Smooth muscle cell (in vitro differentiated cells): Measurements from ENCODE around the gene LDB2. TPM values are rescaled to one million over a fixed set of nuclear protein-coding genes. Genes with fewer than 3 reads are reported as not detected.
"Not testable (repeated sequence)": the region's sequence is repeated elsewhere in the genome, so short reads cannot be mapped to it uniquely, and the experiment has no call there.

Experiments
- DNase-seq: peaks from one replicate; lab custom pipeline; 2025; ENCODE audit not compliant: unreplicated experiment; lab: John Stamatoyannopoulos, UW
- H2AFZ ChIP-seq: fragments of 200-600 bp; sonication (generic); 2 replicates; pipeline ENCODE4 v1.6.0; 2016; ENCODE audit warnings: antibody characterized with exemption, low read depth, mild to moderate bottlenecking
- H3F3A ChIP-seq: fragments of 200-600 bp; sonication (generic); 2 replicates; pipeline ENCODE4 v1.6.0; 2017; ENCODE audit warnings: antibody characterized with exemption, low read depth
- H3K27ac ChIP-seq: fragments of 200-600 bp; sonication (generic); 2 replicates; pipeline ENCODE4 v1.5.1; 2016; ENCODE audit warnings: low read depth, mild to moderate bottlenecking
- H3K27me3 ChIP-seq: fragments of 200-600 bp; sonication (generic); 2 replicates; pipeline ENCODE4 v1.6.1; 2016; ENCODE audit warnings: low read depth, mild to moderate bottlenecking
- H3K36me3 ChIP-seq: fragments of 200-600 bp; sonication (generic); 2 replicates; pipeline ENCODE4 v1.5.1; 2016; ENCODE audit warnings: low read depth
- H3K4me1 ChIP-seq: fragments of 200-600 bp; sonication (generic); 2 replicates; pipeline ENCODE4 v1.5.1; 2016; ENCODE audit warnings: low read depth
- H3K4me2 ChIP-seq: fragments of 200-600 bp; sonication (generic); 2 replicates; pipeline ENCODE4 v1.6.0; 2016; ENCODE audit warnings: mild to moderate bottlenecking
- H3K4me3 ChIP-seq: fragments of 200-600 bp; sonication (generic); 2 replicates; pipeline ENCODE4 v1.5.1; 2016; ENCODE audit warnings: mild to moderate bottlenecking
- H3K79me2 ChIP-seq: fragments of 200-600 bp; sonication (generic); 2 replicates; pipeline ENCODE4 v1.6.0; 2016; ENCODE audit warnings: low read depth, mild to moderate bottlenecking
- H3K9ac ChIP-seq: fragments of 200-600 bp; sonication (generic); 2 replicates; pipeline ENCODE4 v1.6.0; 2016; ENCODE audit warnings: low read depth
- H3K9me3 ChIP-seq: fragments of 200-600 bp; sonication (generic); replicated peaks from 2 replicates; pipeline ENCODE4 v1.5.1; 2016; ENCODE audit warnings: low read depth
- H4K20me1 ChIP-seq: fragments of 200-600 bp; sonication (generic); 2 replicates; pipeline ENCODE4 v1.6.0; 2016; ENCODE audit warnings: low read depth
- CTCF ChIP-seq: fragments of 200-600 bp; sonication (generic); IDR thresholded peaks from 2 replicates; pipeline ENCODE4 v1.5.1; 2017; ENCODE audit warnings: borderline replicate concordance, mild to moderate bottlenecking, antibody characterized with exemption; ENCODE audit not compliant: insufficient read depth, poor library complexity, severe bottlenecking
- WGBS: methylation state at CpG from one replicate; pipeline ENCODE4 v1.1.7; 2016; ENCODE audit warnings: low lambda C conversion rate; 5-methylcytosine and 5-hydroxymethylcytosine counted together
- polyA plus RNA-seq: library from polyadenylated mRNA; unstranded; fragments of >200 nt; fragmentation: Nextera tagmentation; extraction: Ambion mirVana; gene quantifications from 2 replicates; pipeline ENCODE4 v1.2.1, GENCODE V29; 2016
- total RNA-seq: library from RNA; depleted of rRNA; stranded (reverse); fragments of >200 nt; gene quantifications from 2 replicates; pipeline ENCODE4 v1.2.3, GENCODE V29; 2014

Gene LDB2
- total and polyA plus RNA-seq, 2 experiments from 2014 or later, result 30.6 to 61.5 TPM

- DNase-seq, result no peak
- Histone ChIP-seq H3K9ac (no peak overlapping the region), H4K20me1 (no peaks in the 10 kb centered on the region), H3K9me3 (no peaks in the 10 kb centered on the region), H3K36me3 (no peaks in the 10 kb centered on the region), H3K4me1 (no peaks in the 10 kb centered on the region), H2AFZ (no peak overlapping the region), H3K4me2 (no peak overlapping the region), H3K27me3 (no peaks in the 10 kb centered on the region), H3F3A (no peaks in the 10 kb centered on the region), H3K27ac (no peak overlapping the region), H3K4me3 (no peak overlapping the region), H3K79me2 (no peaks in the 10 kb centered on the region)
- no peak for TF ChIP-seq CTCF
- 79% methylated on average over 5 of the region's 5 CpGs for WGBS
Observed at GRCh38 chr4:16524406-16524805, 374.0 kb downstream of the LDB2 start.

- not testable (repeated sequence) for DNase-seq, H3K27ac ChIP-seq, H3K79me2 ChIP-seq, H3K4me3 ChIP-seq, H3K36me3 ChIP-seq, H3F3A ChIP-seq, H4K20me1 ChIP-seq, H3K4me1 ChIP-seq, H3K4me2 ChIP-seq, H3K9ac ChIP-seq, H3K27me3 ChIP-seq, H2AFZ ChIP-seq, H3K9me3 ChIP-seq
- 89% methylated on average over 6 of the region's 6 CpGs for WGBS
Observed at GRCh38 chr4:16523526-16523925, 374.9 kb downstream of the LDB2 start.

GRCh38 chr4:16521156-16521915 is 377.1 kb downstream of the LDB2 start:
- WGBS, result 94% methylated on average over 1 of the region's 1 CpG
- no peaks in the 10 kb centered on the region for H3K36me3 ChIP-seq
- H2AFZ ChIP-seq, result no peak overlapping the region

More at GRCh38 chr4:16521156-16521915, 377.1 kb downstream of the LDB2 start:
- Histone ChIP-seq H3K4me2 (no peak overlapping the region), H4K20me1 (no peaks in the 10 kb centered on the region), H3K4me3 (no peak overlapping the region), H3K4me1 (no peaks in the 10 kb centered on the region), H3K27ac (no peak overlapping the region), H3K9ac (no peak overlapping the region), H3K27me3 (no peaks in the 10 kb centered on the region), H3K9me3 (no peaks in the 10 kb centered on the region), H3F3A (no peaks in the 10 kb centered on the region), H3K79me2 (no peaks in the 10 kb centered on the region)
- no peak for DNase-seq
- no peak for TF ChIP-seq CTCF
